HepG2 (cell line): ENCODE measurements around the gene CAMSAP2. TPM values are rescaled to one million over a fixed set of nuclear protein-coding genes. Genes with fewer than 3 reads are reported as not detected.

Experiments
- E2F2 ChIP-seq: sonication (generic); formaldehyde crosslinking; IDR thresholded peaks from 2 replicates; pipeline ENCODE4 v1.4.0; 2020; ENCODE audit warnings: missing genetic modification reagents, borderline replicate concordance
- FLYWCH1 ChIP-seq: sonication (generic); formaldehyde crosslinking; IDR thresholded peaks from 2 replicates; pipeline ENCODE4 v1.8.1; 2023; ENCODE audit warnings: mild to moderate bottlenecking, missing genetic modification reagents
- GATA4 ChIP-seq: sonication (generic); IDR thresholded peaks from 2 replicates; pipeline ENCODE4 v1.6.1; 2016; ENCODE audit warnings: antibody characterized with exemption, low read depth, borderline replicate concordance
- GMEB1 ChIP-seq: sonication (generic); formaldehyde crosslinking; IDR thresholded peaks from 2 replicates; pipeline ENCODE4 v1.5.1; 2020; ENCODE audit warnings: missing genetic modification reagents, mild to moderate bottlenecking, borderline replicate concordance
- IKZF5 ChIP-seq: IDR thresholded peaks from 2 replicates; pipeline ENCODE4 v1.6.1; 2018; ENCODE audit warnings: missing genetic modification reagents, mild to moderate bottlenecking, missing compliant biosample characterization
- NFIC ChIP-seq: IDR thresholded peaks from 2 replicates; pipeline ENCODE4 v1.6.1; 2012; ENCODE audit warnings: mild to moderate bottlenecking, low read length, inconsistent platforms
- NONO ChIP-seq, 2 experiments: fragments of 450-650 bp in 1 of 2; sonication (generic) in 1 of 2; formaldehyde crosslinking in 1 of 2; IDR thresholded peaks in 1 of 2; conservative IDR thresholded peaks in 1 of 2; 2 replicates each; pipeline versions ENCODE4 v1.6.1 to v1.8.0; 2017 to 2022; ENCODE audit warnings: mild to moderate bottlenecking in 1 of 2, missing genetic modification reagents in 1 of 2, moderate library complexity in 1 of 2
- PHF5A ChIP-seq: IDR thresholded peaks from one replicate; pipeline ENCODE4 v1.6.1; 2018; ENCODE audit warnings: low read depth, missing genetic modification reagents; ENCODE audit not compliant: unreplicated experiment
- PRDM10 ChIP-seq: sonication (generic); formaldehyde crosslinking; IDR thresholded peaks from 2 replicates; pipeline ENCODE4 v1.4.0; 2020; ENCODE audit warnings: low read depth, missing genetic modification reagents
- RERE ChIP-seq: IDR thresholded peaks from 2 replicates; pipeline ENCODE4 v1.6.1; 2016; ENCODE audit warnings: low read depth, missing genetic modification reagents, missing compliant biosample characterization
- TAF15 ChIP-seq: fragments of 200-400 bp; formaldehyde crosslinking; IDR thresholded peaks from one replicate; pipeline ENCODE4 v1.6.1; 2018; ENCODE audit warnings: mild to moderate bottlenecking, low read depth, low read length; ENCODE audit not compliant: poor library complexity, severe bottlenecking
- ZBTB20 ChIP-seq: sonication (generic); formaldehyde crosslinking; IDR thresholded peaks from 2 replicates; pipeline ENCODE4 v1.8.1; 2023; ENCODE audit warnings: missing genetic modification reagents, low read depth, mild to moderate bottlenecking, borderline replicate concordance
- ZNF143 ChIP-seq: sonication (generic); formaldehyde crosslinking; IDR thresholded peaks from 2 replicates; pipeline ENCODE4 v1.4.0; 2020; ENCODE audit warnings: missing genetic modification reagents
- ZNF629 ChIP-seq: sonication (generic); formaldehyde crosslinking; conservative IDR thresholded peaks from 2 replicates; pipeline ENCODE4 v1.5.0; 2020; ENCODE audit warnings: missing genetic modification reagents
- ZSCAN9 ChIP-seq: IDR thresholded peaks from 2 replicates; pipeline ENCODE4 v1.6.1; 2016; ENCODE audit warnings: borderline replicate concordance
- polyA plus RNA-seq, 8 experiments: library from polyadenylated mRNA; depleted of rRNA in 3 of 8; stranded (reverse) in 7 of 8; unstranded in 1 of 8; fragments of >200 nt; fragmentation: Illumina TruSeq in 4 of 8; extraction: Trizol in 4 of 8; gene quantifications; 2 replicates each; pipeline versions ENCODE4 v1.2.1 to v1.2.3, GENCODE V29; 2011 to 2016; ENCODE audit warnings: low read depth in 4 of 8, missing spikeins in 1 of 8, mixed read lengths in 1 of 8; ENCODE audit not compliant: insufficient read depth in 1 of 8
- total RNA-seq, 5 experiments: library from RNA; depleted of rRNA; stranded (reverse); fragments of >200 nt; fragmentation: Illumina TruSeq; extraction: Trizol; gene quantifications; 2 replicates each; pipeline ENCODE4 v1.2.3, GENCODE V29; 2016; ENCODE audit warnings: low read depth in 1 of 5

CAMSAP2 gene
- total and polyA plus RNA-seq, 2 of the 13 experiments (the other 11 are each of a cell fraction or from before 2014, with no cell fraction given): 3.4 to 8.2 TPM

- TF ChIP-seq IKZF5 (CRISPR knock-in tag): peak; percentile 83
- no peak for TF ChIP-seq NFIC
- no peak for TF ChIP-seq GMEB1 (CRISPR knock-in tag)
- peak; percentile 86 for TF ChIP-seq PRDM10 (CRISPR knock-in tag)
- peak; percentile 67; the same call in 1 of the 2 replicates for TF ChIP-seq RERE (CRISPR knock-in tag)
- TF ChIP-seq GATA4: 0 out of 2 replicates have a peak, but pooled peaks have one; percentile 43
- TF ChIP-seq ZBTB20 (CRISPR knock-in tag): peak; percentile 79
- TF ChIP-seq PHF5A: no peak
- TF ChIP-seq ZNF629: peak; percentile 50
- TF ChIP-seq ZNF143: no peak
- no peak for TF ChIP-seq FLYWCH1
- TF ChIP-seq TAF15: no peak
- no peak for TF ChIP-seq ZSCAN9 (CRISPR knock-in tag)
- TF ChIP-seq NONO (IDR thresholded peaks at IDR 0.05): no peak
- peak; percentile 94 for TF ChIP-seq NONO (CRISPR knock-in tag; conservative IDR thresholded peaks at IDR 0.05)
- no peak for TF ChIP-seq E2F2 (CRISPR knock-in tag)
Observed at GRCh38 chr1:200896531-200897196, 158.0 kb downstream of the CAMSAP2 start (continued).
